ENCODE data around the gene TRIM44. TPM values are rescaled to one million over a fixed set of nuclear protein-coding genes. Genes with fewer than 3 reads are reported as not detected.

The TRIM44 gene
- total RNA-seq, 1 experiment from 2014 or later: 33.4 TPM

- DNase-seq (ENCODE audit: low read depth, low spot score): no peak
- Histone ChIP-seq H3K9me2 (ENCODE audit: insufficient read depth) (no peaks in the 10 kb centered on the region), H3K27ac (ENCODE audit: low read depth, low read length) (no peak overlapping the region), H3K4me3 (replicated peaks in 1 of 2; ENCODE audit: low read depth in 1 of 2, low read length in 2 of 2) (no peak overlapping the region), H2AFZ (ENCODE audit: low read depth, low read length, poor library complexity, severe bottlenecking) (no peak overlapping the region), H3K4me2 (ENCODE audit: low read length) (no peak overlapping the region), H3K9me3 (ENCODE audit: control insufficient read depth in 1 of 2, insufficient read depth in 1 of 2, low read depth in 1 of 2, low read length in 2 of 2) (no peaks in the 10 kb centered on the region), H4K20me1 (ENCODE audit: insufficient read depth) (no peaks in the 10 kb centered on the region), H3K9ac (ENCODE audit: low read length) (no peak overlapping the region), H3K36me3 (ENCODE audit: control insufficient read depth in 1 of 2, insufficient read depth in 2 of 2, low read length in 2 of 2) (no peaks in the 10 kb centered on the region), H3K79me2 (ENCODE audit: insufficient read depth, low read length) (no peaks in the 10 kb centered on the region), H3K27me3 (ENCODE audit: insufficient read depth, low read length) (no peaks in the 10 kb centered on the region), H3K4me1 (ENCODE audit: control insufficient read depth in 1 of 2, insufficient read depth in 2 of 2, low read length in 2 of 2) (no peaks in the 10 kb centered on the region)
- TF ChIP-seq ZFX (IDR thresholded peaks at IDR 0.05): no peak
- TF ChIP-seq YY1 (IDR thresholded peaks at IDR 0.05; ENCODE audit: extremely low read depth, insufficient replicate concordance, low read depth, low read length): no peak
- TF ChIP-seq RAD21 (IDR thresholded peaks at IDR 0.05; ENCODE audit: low read depth): no peak
- intact Hi-C loops (cut with micrococcal nuclease): no loop called here
- BruUV-seq (replicated peaks): no TSS peak
- ChIA-PET CTCF (interaction anchor here (0.8 kb wide), 1 partner anchor 35 kb away, joined by 3 read pairs; no protein-coding TSS in a partner anchor), POLR2A (no interaction called here), RAD21 (ENCODE audit: low non-redundant PET in 1 of 2, low total read pairs in 2 of 2, uncharacterized antibody in 2 of 2, unreplicated experiment in 2 of 2) (no interaction called here)
- ATAC-seq: no peak
These were observed 194.2 kb downstream of the TRIM44 start for GRCh38 chr11:35856756-35857155.

- POLR2A ChIA-PET: no interaction called here
- intact Hi-C loops (cut with micrococcal nuclease): no loop called here
- no TSS peak for BruUV-seq (replicated peaks)
- Histone ChIP-seq H2AFZ (ENCODE audit: low read depth, low read length, poor library complexity, severe bottlenecking) (no peak overlapping the region), H3K36me3 (ENCODE audit: control insufficient read depth in 1 of 2, insufficient read depth in 2 of 2, low read length in 2 of 2) (no peaks in the 10 kb centered on the region), H3K27me3 (ENCODE audit: insufficient read depth, low read length) (no peaks in the 10 kb centered on the region), H4K20me1 (ENCODE audit: insufficient read depth) (no peaks in the 10 kb centered on the region), H3K4me2 (ENCODE audit: low read length) (no peak overlapping the region), H3K27ac (ENCODE audit: low read depth, low read length) (no peak overlapping the region), H3K79me2 (ENCODE audit: insufficient read depth, low read length) (no peaks in the 10 kb centered on the region), H3K9me2 (ENCODE audit: insufficient read depth) (no peaks in the 10 kb centered on the region), H3K9ac (ENCODE audit: low read length) (no peak overlapping the region), H3K4me1 (ENCODE audit: control insufficient read depth in 1 of 2, insufficient read depth in 2 of 2, low read length in 2 of 2) (no peaks in the 10 kb centered on the region), H3K9me3 (ENCODE audit: control insufficient read depth in 1 of 2, insufficient read depth in 1 of 2, low read depth in 1 of 2, low read length in 2 of 2) (no peaks in the 10 kb centered on the region), H3K4me3 (replicated peaks in 1 of 2; ENCODE audit: low read depth in 1 of 2, low read length in 2 of 2) (no peak overlapping the region)
- TF ChIP-seq TCF7L2 (IDR thresholded peaks at IDR 0.05; ENCODE audit: borderline replicate concordance, extremely low read depth, insufficient read depth, insufficient read length): no peak
- no peak for TF ChIP-seq EZH2 (IDR thresholded peaks at IDR 0.05)
- TF ChIP-seq FOSL1 (IDR thresholded peaks at IDR 0.05; ENCODE audit: low read depth): no peak
- no peak for TF ChIP-seq RAD21 (IDR thresholded peaks at IDR 0.05; ENCODE audit: low read depth)
- TF ChIP-seq REST (IDR thresholded peaks at IDR 0.05; ENCODE audit: low read depth): no peak
- TF ChIP-seq ATF3 (IDR thresholded peaks at IDR 0.05): no peak
- TF ChIP-seq ZNF274 (IDR thresholded peaks at IDR 0.05; ENCODE audit: low read depth, low read length): no peak
- TF ChIP-seq MAX (IDR thresholded peaks at IDR 0.05): no peak
- no peak for TF ChIP-seq SP1 (IDR thresholded peaks at IDR 0.05; ENCODE audit: low read depth)
- no peak for TF ChIP-seq POLR2A (IDR thresholded peaks at IDR 0.05; ENCODE audit: borderline replicate concordance, extremely low read depth, insufficient read depth, insufficient read length)
- TF ChIP-seq CTCF (IDR thresholded peaks at IDR 0.05 in 2 of 3, conservative IDR thresholded peaks at IDR 0.05 in 1 of 3; ENCODE audit: borderline replicate concordance in 1 of 3, insufficient read depth in 1 of 3, low read depth in 2 of 3, low read length in 2 of 3): no peak
- CTCF ChIA-PET: interaction anchor here (1.4 kb wide), 1 partner anchor 36 kb away, joined by 3 read pairs; no protein-coding TSS in a partner anchor
- DNase-seq (ENCODE audit: low read depth, low spot score) (no peak), ATAC-seq (no peak)
- RAD21 ChIA-PET (ENCODE audit: low non-redundant PET in 1 of 2, low total read pairs in 2 of 2, uncharacterized antibody in 2 of 2, unreplicated experiment in 2 of 2): no interaction called here
These were observed 195.3 kb downstream of the TRIM44 start for GRCh38 chr11:35857922-35858321.

Measured in HCT116 (cell line).